Endothelial cell of umbilical vein (primary cell): ENCODE data around the gene ATP6V0A4.

Experiments
- EZH2 ChIP-seq: IDR thresholded peaks from 2 replicates; pipeline ENCODE4 v1.6.1; 2012; ENCODE audit warnings: borderline replicate concordance, low read depth, mild to moderate bottlenecking, moderate library complexity, low read length, inconsistent platforms; ENCODE audit not compliant: severe bottlenecking
- FOS ChIP-seq: IDR thresholded peaks from 2 replicates; pipeline ENCODE4 v1.6.1; 2011; ENCODE audit warnings: mild to moderate bottlenecking, low read length, moderate library complexity, borderline replicate concordance; ENCODE audit not compliant: insufficient read depth
- GATA2 ChIP-seq: IDR thresholded peaks from 2 replicates; pipeline ENCODE4 v1.7.0; 2011; ENCODE audit warnings: low read depth, mild to moderate bottlenecking, moderate library complexity, mixed read lengths, low read length; ENCODE audit not compliant: insufficient read length, insufficient read depth
- JUN ChIP-seq: IDR thresholded peaks from 2 replicates; pipeline ENCODE4 v1.6.1; 2011; ENCODE audit warnings: borderline replicate concordance, low read depth; ENCODE audit not compliant: insufficient read length, insufficient read depth
- MYC ChIP-seq: IDR thresholded peaks from one replicate; pipeline ENCODE4 v1.6.1; 2011; ENCODE audit warnings: mild to moderate bottlenecking, low read depth, low read length
- POLR2A ChIP-seq: IDR thresholded peaks from 2 replicates; pipeline ENCODE4 v1.6.1; 2012; ENCODE audit warnings: low read depth, mild to moderate bottlenecking, control low read depth, low read length
- POLR2AphosphoS5 ChIP-seq: IDR thresholded peaks from 2 replicates; pipeline ENCODE4 v1.6.1; 2012; ENCODE audit warnings: low read depth, mild to moderate bottlenecking, control low read depth, low read length, moderate library complexity; ENCODE audit not compliant: insufficient read depth
- TF ChIP-seq, protein P1 (sequence below), 2 donors: IDR thresholded peaks; 1 replicate in 1 of 2; 2 replicates in 1 of 2; pipeline ENCODE4 v1.5.1; 2011; ENCODE audit warnings: low read length in 2 of 2, mild to moderate bottlenecking in 2 of 2, moderate library complexity in 2 of 2, control low read depth in 1 of 2, inconsistent platforms in 1 of 2, low read depth in 1 of 2; ENCODE audit not compliant: insufficient read depth in 1 of 2; ENCODE audit errors: extremely low read depth in 1 of 2
- TF ChIP-seq, protein P2 (sequence below): IDR thresholded peaks from 2 replicates; pipeline ENCODE4 v1.6.1; 2011; ENCODE audit not compliant: insufficient read depth, insufficient read length

DNA sequence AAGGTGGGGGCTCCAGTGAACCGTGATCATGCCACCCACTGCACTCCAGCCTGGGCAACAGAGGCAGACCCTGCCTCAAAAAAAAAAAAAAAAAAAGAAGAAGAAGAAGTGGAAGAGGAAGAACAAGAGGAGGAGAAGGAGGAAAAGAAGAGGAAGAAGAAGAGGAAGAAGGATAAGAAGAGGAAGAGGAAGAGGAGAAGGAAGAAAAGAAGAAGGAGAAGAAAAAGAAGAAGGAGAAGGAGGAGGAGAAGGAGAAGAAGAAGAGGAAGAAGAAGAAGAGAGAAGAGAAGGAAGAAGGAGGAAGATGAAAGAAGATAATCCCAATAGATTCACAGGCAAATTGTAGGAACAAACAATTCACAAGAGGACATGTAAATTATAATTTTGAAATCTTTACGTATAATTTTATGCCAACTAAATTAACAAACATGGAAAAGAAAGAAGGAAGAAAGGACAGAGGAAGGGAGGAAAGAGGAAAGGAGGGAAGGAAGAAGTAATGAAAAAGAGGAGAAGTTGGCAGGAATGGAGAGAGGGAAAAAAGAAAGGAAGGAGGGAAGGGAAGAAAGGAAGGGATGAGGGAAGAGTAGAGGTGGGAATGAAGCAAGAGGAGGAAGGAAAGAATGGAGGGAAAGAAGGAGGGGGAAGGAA lies 100.3 kb downstream of the ATP6V0A4 start:
- TF ChIP-seq, protein P1, sequence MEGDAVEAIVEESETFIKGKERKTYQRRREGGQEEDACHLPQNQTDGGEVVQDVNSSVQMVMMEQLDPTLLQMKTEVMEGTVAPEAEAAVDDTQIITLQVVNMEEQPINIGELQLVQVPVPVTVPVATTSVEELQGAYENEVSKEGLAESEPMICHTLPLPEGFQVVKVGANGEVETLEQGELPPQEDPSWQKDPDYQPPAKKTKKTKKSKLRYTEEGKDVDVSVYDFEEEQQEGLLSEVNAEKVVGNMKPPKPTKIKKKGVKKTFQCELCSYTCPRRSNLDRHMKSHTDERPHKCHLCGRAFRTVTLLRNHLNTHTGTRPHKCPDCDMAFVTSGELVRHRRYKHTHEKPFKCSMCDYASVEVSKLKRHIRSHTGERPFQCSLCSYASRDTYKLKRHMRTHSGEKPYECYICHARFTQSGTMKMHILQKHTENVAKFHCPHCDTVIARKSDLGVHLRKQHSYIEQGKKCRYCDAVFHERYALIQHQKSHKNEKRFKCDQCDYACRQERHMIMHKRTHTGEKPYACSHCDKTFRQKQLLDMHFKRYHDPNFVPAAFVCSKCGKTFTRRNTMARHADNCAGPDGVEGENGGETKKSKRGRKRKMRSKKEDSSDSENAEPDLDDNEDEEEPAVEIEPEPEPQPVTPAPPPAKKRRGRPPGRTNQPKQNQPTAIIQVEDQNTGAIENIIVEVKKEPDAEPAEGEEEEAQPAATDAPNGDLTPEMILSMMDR (IDR thresholded peaks at IDR 0.05; ENCODE audit: extremely low read depth in 1 of 2, insufficient read depth in 1 of 2, low read depth in 1 of 2, low read length in 2 of 2): no peak
- TF ChIP-seq POLR2AphosphoS5 (no peak), EZH2 (no peak), POLR2A (no peak), JUN (no peak), MYC (no peak), GATA2 (no peak), FOS (no peak)
- TF ChIP-seq, protein P2, sequence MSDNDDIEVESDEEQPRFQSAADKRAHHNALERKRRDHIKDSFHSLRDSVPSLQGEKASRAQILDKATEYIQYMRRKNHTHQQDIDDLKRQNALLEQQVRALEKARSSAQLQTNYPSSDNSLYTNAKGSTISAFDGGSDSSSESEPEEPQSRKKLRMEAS: no peak
